Measurements from ENCODE around the gene TCERG1L.
"Not testable (repeated sequence)": the region's sequence is repeated elsewhere in the genome, so short reads cannot be mapped to it uniquely, and the experiment has no call there.

The TCERG1L gene

DNA sequence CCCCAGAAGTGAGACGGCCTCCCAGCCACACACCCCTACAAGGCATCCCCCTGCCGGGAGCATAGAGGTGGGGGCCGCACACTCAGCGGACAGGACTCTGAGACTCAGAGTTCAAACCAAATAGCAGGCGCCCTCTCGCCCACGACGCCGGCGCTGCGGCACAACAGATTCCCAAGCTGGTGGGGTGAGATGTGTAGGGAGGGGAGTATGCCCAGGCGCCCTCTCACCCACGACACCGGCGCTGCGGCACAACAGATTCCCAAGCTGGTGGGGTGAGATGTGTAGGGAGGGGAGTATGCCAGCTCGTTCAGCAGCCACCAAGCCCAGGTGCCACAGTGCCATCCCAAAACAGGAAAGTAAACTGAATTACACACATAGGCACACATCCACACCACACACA lies 64.7 kb downstream of the TCERG1L start:
- no peak for DNase-seq

DNA sequence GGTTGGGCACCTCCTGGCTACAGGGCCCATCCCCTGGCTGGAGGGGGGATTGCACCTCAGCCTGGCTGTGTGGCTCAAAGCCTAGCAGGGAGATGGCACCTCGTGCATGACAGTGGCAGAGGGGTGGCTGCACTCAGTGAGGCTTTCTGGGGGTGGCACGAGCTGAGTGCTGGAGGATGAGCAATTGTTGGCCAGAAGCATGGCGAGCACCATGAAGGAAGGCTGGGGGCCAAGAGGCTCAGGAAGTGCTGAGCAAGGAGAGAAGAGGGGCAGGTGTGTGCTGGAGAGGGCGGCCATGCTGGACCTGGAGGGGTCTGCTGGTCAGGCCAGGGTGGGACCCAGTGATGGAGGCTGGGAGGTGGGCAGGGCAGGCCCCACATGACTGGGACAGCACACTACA lies 65.4 kb downstream of the TCERG1L start:
- no peak for DNase-seq

DNA sequence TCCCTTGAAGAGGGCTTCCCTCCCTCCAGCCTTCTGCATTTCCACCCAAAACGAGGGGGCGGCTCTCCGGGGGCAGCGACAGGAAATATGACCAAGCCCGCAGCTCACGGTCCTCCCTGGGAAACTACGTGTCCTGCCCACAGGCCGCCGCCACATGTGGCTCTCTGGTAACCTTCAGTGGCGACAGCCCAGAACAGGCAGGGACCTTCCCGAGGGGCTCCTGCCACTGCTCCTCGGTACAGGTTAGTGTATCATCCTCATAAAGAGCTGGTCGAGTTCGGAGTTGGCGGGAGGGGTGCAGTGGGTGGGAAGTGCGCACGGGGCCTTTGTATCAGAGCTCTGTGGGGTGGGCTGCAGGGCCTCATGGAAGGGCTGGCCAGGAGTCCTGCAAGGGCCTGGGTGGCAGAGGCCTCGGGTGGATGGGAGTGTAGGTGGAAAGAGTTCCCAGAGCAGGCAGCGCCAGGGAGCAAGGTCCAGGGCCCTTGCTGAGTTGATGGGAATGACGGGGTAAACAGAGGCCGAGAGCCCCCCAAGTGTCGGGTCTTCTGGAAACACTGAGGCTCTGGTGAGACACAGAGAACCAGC lies 66.0 kb downstream of the TCERG1L start:
- no peak for DNase-seq

DNA sequence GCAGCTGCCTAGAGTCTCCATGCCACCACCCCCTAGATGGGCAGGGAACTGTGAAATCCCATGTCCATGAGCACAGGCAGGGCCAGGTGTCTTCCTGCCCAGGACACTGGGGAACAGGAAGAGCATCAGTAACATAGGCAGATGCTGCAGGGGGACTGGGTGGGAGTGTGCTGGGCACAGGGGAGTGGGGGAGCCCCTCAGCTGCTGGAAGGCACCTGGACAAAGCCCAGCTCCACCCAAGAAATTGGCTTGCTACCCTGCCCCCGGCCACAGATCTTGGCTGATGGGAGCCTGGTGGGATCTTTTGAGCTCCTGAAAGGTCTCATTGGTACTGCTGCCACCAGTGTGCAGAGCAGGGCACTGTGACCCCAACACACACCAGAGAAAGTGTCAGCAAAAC lies 66.7 kb downstream of the TCERG1L start:
- DNase-seq: no peak

DNA sequence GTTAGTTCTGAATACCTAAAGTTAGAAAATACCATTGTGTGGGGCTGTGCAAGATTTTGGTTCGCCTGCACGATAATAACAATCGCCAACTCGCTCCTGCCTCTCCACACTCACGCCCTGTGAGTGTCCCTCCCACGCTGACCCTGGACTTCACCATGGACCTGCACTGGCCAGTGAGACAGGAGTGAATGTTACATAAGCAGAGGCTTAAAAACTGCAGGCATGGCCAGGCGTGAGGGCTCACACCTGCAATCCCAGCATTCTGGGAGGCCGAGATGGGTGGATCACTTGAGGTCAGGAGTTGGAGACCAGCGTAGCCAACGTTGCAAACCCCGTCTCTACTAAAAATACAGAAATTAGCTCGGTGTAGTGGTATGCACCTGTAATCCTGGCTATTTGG lies 68.4 kb downstream of the TCERG1L start:
- no peak for DNase-seq

DNA sequence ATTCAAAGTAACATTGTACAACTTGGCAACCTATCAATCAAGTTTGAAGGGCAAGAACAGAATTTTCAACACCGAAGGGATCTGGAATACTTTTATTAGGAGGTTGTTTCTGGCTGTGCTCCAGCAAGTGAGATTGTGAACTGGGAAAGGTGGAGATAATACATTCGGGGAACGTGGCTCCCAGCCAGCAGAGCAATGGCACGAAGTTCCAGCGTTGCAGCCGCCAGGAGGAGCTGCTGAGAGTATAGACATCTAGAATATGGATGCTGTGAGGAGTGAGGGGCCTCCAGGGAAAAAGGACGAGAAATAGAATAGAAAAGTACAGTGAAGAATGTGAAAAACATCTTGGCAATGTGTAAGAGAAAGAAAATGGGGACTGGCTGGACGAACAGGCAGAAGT lies 69.5 kb downstream of the TCERG1L start:
- DNase-seq: peak in 1 of 2 experiments; percentile 19

DNA sequence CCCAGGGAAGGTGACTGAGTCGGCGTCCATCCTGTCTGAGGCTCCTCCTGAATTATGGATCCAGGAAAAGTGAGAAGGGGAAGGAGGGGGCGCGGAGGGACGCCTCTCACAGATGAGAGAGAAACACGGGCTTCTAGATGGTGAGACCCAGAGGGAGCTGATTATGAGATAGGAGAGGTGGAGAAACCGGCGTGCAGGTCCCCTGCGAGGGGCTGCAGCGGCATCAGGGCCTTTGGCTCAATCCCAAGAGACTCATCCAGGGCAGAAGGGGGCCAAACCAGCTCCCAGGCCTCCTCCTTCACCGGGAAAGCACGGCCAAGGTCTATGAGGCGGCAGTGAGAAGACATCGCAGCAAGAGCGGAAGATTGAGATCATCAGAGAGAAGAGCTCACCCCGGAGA lies 70.8 kb downstream of the TCERG1L start:
- DNase-seq: no peak

DNA sequence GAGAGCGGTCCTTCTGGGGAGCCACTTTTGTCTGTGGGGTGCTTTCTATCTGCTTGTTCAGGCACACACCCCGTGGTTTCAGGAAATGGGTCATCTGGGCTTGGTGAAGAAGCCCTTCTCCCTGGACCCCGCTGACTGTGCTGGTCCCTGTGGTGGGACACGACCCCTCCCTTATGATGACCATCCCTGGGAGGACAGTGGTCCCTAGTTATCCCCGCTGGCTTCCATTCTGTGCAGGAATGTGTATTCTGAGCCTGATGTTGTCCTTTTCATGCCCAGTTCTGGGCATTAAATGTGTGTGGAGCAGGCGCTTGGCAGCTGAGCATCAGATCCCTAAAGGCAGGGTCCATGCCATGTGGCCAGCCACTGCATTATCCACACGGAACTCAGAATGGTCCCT lies 71.6 kb downstream of the TCERG1L start:
- no peak for DNase-seq

DNA sequence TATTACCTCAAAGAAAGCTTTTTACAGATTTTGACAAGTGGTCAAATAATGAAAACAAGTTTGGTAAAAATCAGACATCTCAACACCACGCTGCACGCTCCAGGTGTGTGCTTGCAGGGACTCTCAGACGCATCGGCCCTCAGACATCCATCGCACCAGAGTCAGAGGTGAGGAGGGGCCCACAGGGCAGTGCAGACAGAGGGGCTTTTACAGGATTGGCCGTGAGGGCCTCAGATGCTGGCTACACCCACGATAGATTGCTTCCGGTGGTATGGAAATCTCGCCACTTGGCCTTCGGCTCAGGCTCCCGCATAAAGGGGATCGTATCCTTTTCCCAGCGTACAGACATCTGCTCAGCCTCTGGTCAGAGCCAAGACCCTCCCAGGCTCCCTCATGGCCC lies 72.1 kb downstream of the TCERG1L start:
- DNase-seq: no peak

DNA sequence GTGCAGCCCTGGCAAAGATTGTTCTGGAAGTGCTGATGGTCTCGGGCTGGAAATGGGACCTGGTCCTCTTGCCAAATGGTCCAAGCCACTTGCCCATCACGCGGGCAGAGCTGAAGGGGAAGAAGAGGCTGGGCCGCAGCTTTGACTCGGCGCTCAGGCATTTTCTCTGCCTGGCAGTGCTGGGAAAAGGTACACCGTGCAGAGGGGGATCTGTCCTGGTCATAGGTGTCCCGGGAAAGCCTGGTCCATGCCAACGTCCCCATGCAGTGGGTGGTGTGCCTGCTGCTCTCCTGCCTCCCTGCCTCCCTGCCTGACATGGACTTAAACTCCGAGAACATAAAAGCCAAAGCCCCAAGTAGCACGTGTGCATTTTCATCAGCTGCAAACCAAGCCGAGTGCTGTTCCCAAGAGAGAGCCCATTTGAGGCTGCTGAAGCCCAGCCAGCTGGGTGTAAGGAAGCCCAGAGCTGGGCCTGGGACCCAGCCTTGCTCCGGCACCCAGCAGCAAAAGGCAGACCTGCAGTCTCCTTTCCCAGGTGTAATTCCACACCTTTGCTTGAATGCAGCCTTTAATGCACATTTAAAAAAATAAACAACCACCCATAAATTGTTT lies 72.7 kb downstream of the TCERG1L start:
- no peak for DNase-seq

DNA sequence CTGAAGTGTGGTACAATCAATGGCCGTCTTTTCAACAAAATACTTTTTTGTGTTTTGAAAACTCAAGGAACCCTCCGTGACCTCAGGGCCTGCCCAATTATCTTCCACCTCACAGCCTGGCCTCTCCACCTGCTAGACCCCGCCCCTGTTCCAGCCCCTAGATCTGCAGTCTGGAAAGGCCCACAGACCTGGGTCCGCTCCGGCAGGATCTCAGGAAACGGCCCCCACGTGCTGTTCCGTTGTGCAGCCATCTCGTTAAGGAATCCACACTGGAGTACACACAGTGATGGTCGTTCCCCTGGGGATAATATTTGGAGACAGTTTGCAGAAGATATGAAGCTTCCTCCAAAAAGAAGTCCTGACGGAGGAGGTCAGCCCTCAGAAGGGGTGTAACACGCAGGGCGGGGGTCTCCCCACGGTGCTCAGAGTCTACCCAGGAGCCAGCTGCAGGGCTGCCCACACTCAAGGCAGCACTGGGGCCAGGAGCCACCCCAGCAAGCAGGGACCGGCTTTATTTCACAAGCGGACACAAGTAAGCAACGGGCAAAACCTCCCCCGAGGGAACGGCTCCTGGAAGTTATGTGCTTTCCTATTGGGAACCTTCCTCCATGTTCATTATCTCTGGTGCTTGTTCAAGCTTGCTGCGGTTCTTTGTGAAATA lies 73.4 kb downstream of the TCERG1L start:
- no peak for DNase-seq

DNA sequence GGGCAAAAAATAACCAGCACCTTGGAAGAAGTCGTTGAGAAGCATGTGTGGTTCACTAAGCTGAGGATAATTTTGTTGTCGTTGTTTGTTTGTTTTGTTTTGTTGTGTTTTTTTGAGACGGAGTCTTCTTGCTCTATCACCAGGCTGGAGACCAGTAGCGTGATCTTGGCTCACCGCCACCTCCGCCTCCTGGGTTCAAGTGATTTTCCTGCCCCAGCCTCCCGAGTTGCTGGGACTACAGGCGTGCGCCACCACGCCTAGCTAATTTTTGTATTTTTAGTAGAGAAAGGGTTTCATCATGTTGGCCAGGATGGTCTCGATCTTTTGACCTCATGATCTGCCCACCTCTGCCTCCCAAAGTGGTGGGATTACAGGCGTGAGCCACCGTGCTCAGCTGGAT lies 76.9 kb downstream of the TCERG1L start:
- DNase-seq: not testable (repeated sequence)

DNA sequence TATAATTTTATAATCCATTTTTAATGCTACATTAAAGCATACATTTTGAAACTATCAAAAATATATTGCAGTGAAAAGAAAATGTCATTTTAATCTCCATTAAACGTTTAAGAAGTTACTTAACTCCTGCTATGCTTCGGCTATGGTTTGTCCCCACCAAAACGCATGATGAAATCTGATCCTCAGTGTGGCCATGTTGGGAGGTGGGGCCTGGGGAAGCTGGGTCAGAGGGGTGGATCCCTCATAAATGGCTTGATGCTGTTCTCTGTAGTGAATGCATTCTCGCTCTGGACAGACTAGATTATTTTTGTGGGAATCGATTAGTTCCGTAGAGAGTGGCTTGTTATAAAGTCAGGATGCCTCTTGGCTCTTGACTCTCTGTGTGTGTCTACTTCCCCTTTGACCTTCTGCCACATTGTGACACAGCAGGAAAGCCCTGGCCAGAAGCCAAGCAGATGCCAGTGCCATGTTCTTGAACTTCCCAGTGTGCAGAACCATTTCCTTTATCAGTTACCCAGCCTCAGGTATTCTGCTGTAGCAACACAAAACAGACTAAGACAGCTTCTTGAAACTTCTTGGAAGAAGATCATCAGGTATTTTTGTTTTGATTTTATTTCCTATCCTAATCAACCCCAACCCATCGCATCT lies 77.8 kb downstream of the TCERG1L start:
- DNase-seq: no peak

DNA sequence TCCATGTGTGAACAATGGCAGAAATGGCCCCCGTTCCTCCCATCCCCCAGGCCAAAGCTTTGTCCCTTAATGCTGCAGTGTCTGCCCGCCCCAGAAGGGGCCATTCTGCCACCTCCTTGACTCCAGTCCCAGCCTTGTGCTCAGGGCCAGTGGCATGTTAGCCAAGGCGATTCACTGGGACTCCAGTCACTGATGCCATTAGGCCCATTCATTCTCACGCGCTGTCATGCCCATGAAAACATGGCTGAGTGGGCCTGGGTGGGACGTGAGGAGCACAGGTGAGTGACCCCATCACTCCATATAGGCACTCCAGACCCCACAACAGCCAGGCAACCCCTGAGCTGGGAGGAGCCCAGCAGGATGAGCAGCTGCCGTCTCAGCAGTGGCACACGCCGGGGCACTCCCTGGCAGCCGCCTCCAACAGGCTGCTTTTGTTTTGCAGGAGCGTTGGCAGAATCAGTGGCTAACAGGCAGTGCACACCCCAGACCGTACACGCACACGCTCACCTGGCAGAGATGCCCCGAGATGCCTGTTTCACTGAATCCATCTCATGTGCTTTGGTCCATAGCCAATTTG lies 79.5 kb downstream of the TCERG1L start:
- no peak for DNase-seq

DNA sequence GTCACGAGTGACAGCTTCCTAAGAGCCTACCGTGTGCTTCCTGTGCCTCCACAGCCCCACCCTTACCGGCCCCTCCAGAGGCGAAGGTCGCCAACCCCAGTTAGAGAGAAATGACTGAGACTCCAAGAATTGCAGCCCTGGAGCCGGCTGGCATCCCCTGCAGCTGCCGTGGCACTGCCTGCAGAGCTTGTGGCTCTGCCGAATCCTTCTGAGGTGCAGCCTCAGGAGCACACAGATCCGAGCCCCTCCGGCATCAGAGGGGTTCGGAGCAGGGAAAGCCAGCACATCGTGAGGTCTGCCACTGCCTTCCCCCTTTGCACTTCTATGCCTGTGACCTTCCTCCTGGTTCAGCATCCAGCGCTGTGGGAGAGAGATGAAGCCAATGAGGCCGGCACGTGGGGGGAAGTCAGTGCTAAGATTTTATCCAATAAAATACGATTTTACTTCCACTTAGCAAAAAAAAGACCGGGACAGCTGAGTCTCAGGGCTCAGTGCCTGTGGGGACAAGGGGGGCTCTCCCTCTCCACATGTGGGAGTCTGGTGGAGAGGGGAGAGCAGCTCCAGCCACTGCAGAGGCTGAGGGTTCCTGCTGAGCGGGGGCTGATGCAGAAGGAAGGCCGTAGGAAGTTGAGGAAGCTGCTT lies 80.1 kb downstream of the TCERG1L start:
- no peak for DNase-seq

DNA sequence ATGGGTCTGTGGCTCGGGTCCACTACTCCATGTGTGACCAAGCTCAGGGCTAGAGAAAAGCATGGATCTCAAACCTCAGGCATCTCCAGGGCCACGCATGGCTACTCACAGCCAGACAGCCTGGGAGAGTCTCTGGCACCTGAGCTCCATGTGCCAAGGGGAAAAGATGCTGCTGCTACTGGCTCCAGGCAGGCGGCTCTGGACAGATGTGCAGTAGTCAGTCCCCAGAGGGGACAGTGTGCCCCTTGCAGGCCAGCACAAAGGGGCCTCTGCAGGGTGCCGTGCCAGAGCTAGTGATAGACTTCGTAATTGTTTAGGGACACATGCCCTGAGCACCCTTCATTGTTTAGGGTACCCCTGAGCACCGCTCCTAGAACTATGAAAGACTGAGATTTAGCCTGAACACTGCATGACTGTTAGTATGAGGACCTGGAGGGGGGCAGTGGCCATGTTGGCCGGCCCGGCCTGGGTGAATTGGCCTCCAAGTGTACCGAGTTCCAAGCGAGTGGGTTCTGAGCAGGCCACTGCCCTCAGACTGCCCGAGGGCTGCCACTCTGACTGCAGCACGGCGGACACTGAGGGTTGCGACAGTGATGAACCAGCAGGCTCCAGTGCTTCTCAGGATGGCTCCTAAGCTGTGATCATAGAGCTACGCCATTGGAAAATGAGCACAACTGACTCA lies 80.7 kb downstream of the TCERG1L start:
- DNase-seq: no peak

DNA sequence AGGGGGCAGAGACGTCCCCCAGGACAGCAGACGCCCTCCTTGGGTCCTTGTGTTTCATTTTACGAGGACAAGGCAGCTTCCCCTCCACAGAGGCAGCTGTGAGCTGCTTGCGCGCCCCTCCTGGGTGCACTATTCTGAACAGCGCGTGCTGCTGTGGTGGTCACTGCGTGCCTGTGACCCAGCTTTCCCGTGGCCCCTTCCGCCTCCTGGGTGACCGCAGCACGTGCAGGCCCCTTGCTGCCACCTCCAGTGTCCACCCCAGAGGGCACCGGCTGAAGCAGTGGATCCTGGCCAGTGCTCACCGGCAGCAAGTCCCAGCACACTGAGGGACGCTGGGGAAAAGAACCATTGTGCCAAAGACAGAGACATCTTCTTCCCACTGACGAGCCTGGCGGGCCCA lies 81.4 kb downstream of the TCERG1L start:
- no peak for DNase-seq

DNA sequence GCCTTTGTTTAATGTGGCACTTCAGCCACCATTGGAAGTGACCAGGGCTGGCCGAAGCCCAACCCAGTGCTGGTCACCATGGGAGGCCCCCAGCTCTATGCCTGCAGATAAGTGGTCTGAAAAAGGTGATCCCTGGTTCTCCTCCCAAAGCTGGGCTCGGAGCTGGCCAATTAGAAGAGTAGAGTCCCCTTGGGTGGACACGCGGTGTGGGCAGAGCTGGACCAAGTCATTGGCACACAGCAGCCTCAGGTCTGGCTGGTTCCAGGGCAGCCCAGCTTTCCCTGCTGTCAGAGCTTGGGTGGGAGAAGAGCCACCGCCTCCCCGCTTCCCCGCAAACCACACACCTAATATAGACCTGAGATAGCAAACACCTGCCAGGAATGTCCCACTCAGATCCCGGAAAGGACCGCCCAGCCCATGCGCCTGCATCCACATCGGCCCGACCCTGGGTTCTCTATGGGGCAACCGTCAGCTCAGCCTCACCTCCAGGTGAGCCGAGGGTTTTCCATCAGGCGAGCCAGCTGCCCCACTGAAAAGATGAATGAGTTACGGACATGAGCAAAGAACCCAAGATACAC lies 84.3 kb downstream of the TCERG1L start:
- DNase-seq: no peak

DNA sequence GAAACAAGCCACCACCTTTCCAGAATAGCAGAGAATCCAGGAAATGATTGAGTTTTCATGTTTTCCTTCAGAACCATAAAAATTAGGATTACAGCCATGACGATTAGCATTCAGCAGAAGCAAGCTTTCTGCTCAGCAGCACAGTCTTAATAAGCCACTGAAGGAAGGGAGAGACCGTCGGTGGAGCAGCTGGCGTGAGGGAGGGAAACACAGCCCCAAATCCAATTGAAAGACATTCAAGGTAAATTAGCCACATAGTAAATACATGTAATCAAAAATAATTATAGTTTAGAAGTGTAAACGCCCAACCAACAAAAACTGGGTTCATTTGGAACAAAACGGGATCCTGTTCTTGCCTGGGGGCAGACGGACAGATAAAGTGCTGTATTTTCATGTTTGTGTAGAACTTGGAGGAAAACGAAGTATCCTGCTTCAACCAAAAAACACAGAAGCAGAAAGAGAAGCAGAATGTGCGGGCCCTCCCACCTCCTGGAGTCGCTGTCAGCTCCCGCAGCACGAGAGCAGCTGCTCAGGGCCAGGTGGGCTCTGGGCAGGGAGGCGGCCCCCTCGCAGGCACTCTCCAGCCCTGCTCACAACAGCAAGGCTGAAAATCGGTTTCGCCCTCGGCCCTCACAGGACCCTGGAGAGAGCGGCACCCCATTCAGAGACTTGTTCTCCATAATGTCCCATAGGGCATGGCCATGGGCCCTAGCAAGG lies 84.9 kb downstream of the TCERG1L start:
- DNase-seq: no peak

DNA sequence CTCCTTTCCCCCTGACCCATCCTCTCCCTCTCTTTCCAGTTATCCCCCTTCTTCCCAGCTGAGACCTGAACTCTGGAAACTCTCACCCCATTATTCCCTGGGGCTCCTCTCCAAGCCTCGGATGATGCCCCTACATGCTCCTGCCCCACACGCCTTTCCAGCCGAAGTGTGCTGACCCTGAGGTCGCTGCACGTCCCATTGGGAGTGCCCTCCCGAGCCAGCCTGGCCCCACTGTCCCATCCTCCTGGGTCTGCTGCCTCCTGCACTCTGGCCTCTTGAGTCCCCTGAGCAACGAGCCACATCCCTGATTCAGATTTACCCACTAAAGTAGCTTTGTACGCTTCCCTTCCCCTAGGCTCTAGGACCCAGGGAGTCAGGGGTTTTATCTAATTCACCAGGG lies 87.4 kb downstream of the TCERG1L start:
- no peak for DNase-seq

DNA sequence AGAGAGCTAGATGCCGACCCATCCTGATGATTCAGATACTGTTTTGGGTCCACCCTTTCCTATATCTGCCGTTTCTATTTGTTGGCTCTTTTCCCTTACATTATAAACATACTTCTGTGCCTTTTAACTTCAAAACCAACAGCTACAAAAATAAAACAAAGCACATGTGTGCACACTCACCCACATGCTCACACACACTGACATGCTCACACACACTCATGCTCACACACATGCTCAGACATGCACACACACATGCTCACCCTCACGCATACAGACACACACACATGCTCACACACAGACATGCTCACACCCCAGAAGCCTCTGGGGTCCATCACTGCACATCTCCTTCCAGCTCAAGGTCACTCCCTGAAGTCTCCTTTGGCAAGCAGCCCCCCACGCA lies 88.1 kb downstream of the TCERG1L start:
- DNase-seq: no peak

DNA sequence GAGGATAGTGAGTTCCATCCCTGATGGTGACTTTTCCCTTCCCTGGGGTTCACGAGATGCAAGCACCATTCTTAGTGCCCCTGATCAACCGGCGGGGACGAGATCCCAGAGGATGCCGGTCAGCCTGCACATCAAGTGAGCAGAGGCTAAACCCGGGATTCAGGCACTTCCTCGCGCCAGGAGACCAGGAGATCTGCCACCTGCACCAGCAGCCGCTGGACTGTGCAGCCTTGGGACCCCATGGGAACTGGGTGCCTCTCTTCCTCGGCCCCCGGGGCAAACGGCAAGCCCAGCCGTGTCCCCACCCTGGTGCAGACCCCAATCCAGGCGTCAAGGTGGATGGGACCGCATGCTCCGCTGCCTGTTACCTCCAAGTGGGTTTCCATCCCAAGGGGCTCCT lies 88.5 kb downstream of the TCERG1L start:
- DNase-seq: no peak

Measured in activated T-cell treated with anti-CD3 and anti-CD28 coated beads, Interleukin-2, amount 50 U/mL, for 48 hours (primary cell).